HFFc6 (cell line): ENCODE data around the gene SLC13A3. TPM values are rescaled to one million over a fixed set of nuclear protein-coding genes. Genes with fewer than 3 reads are reported as not detected.

Experiments
- DNase-seq: peaks from one replicate; pipeline ENCODE4 v3.0.0-alpha.2; 2018
- H3K27ac Mint-ChIP-seq: 2 replicates; pipeline ENCODE4 v1.8.0; 2020; ENCODE audit warnings: mild to moderate bottlenecking, mixed read lengths
- H3K27me3 Mint-ChIP-seq: 2 replicates; pipeline ENCODE4 v1.8.0; 2021; ENCODE audit warnings: mild to moderate bottlenecking, moderate library complexity, mixed read lengths; ENCODE audit not compliant: insufficient read depth
- H3K36me3 Mint-ChIP-seq: 2 replicates; pipeline ENCODE4 v1.8.0; 2021; ENCODE audit warnings: low read depth, mixed read lengths
- H3K4me1 Mint-ChIP-seq: 2 replicates; pipeline ENCODE4 v1.8.0; 2020; ENCODE audit warnings: low read depth, mixed read lengths
- H3K4me3 Mint-ChIP-seq: 2 replicates; pipeline ENCODE4 v1.8.0; 2020; ENCODE audit warnings: mild to moderate bottlenecking, moderate library complexity, mixed read lengths
- H3K9me3 Mint-ChIP-seq: 2 replicates; pipeline ENCODE4 v1.8.0; 2020; ENCODE audit warnings: mild to moderate bottlenecking, mixed read lengths
- total RNA-seq, 6 experiments: library from RNA; stranded (reverse); fragmentation: NEBNext Ultra II Directional; extraction: Animal tissue kit (Norgen Biotek cat#: 25700); gene quantifications; 2 replicates in 1 of 6; 3 replicates in 5 of 6; pipeline ENCODE4 v1.2.3, GENCODE V29; 2021
- TF ChIP-seq, protein P1 (sequence below): fragments of 200-600 bp; sonication (generic); IDR thresholded peaks from 2 replicates; pipeline ENCODE4 v1.5.0; 2021; ENCODE audit warnings: antibody characterized with exemption, mild to moderate bottlenecking

SLC13A3 gene
- total RNA-seq, 6 experiments from 2014 or later = 2.3 to 3.5 (median 2.7) TPM

- Mint-ChIP-seq H3K27me3 (peaks cover 2% of the 10 kb centered on the region), H3K4me1 (no peaks in the 10 kb centered on the region), H3K27ac (no peak overlapping the region), H3K36me3 (no peaks in the 10 kb centered on the region), H3K4me3 (no peak overlapping the region), H3K9me3 (no peaks in the 10 kb centered on the region)
- TF ChIP-seq, protein P1, sequence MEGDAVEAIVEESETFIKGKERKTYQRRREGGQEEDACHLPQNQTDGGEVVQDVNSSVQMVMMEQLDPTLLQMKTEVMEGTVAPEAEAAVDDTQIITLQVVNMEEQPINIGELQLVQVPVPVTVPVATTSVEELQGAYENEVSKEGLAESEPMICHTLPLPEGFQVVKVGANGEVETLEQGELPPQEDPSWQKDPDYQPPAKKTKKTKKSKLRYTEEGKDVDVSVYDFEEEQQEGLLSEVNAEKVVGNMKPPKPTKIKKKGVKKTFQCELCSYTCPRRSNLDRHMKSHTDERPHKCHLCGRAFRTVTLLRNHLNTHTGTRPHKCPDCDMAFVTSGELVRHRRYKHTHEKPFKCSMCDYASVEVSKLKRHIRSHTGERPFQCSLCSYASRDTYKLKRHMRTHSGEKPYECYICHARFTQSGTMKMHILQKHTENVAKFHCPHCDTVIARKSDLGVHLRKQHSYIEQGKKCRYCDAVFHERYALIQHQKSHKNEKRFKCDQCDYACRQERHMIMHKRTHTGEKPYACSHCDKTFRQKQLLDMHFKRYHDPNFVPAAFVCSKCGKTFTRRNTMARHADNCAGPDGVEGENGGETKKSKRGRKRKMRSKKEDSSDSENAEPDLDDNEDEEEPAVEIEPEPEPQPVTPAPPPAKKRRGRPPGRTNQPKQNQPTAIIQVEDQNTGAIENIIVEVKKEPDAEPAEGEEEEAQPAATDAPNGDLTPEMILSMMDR = peak; percentile 2; the same call in 1 of the 2 replicates
- no peak for DNase-seq
Measured at GRCh38 chr20:46592580-46593362, 58.5 kb downstream of the SLC13A3 start.

GRCh38 chr20:46590443-46590842 is 60.8 kb downstream of the SLC13A3 start:
- Mint-ChIP-seq H3K4me3 (no peak overlapping the region), H3K36me3 (no peaks in the 10 kb centered on the region)

GRCh38 chr20:46588532-46589511 is 62.4 kb downstream of the SLC13A3 start:
- H3K4me3 Mint-ChIP-seq = no peak overlapping the region
- no peak for DNase-seq
- H3K27me3 Mint-ChIP-seq = no peaks in the 10 kb centered on the region; the same call in 1 of the 2 replicates
- no peaks in the 10 kb centered on the region for H3K4me1 Mint-ChIP-seq
- TF ChIP-seq, protein P1 = no peak
- H3K27ac Mint-ChIP-seq = no peak overlapping the region
- no peaks in the 10 kb centered on the region for H3K36me3 Mint-ChIP-seq
- H3K9me3 Mint-ChIP-seq = no peaks in the 10 kb centered on the region

More at GRCh38 chr20:46590443-46590842, 60.8 kb downstream of the SLC13A3 start:
- no peaks in the 10 kb centered on the region for H3K9me3 Mint-ChIP-seq
- no peak for DNase-seq
- TF ChIP-seq, protein P1 = no peak
- H3K27ac Mint-ChIP-seq = no peak overlapping the region
- H3K4me1 Mint-ChIP-seq = no peaks in the 10 kb centered on the region
- H3K27me3 Mint-ChIP-seq = no peaks in the 10 kb centered on the region; the same call in 1 of the 2 replicates

DNA sequence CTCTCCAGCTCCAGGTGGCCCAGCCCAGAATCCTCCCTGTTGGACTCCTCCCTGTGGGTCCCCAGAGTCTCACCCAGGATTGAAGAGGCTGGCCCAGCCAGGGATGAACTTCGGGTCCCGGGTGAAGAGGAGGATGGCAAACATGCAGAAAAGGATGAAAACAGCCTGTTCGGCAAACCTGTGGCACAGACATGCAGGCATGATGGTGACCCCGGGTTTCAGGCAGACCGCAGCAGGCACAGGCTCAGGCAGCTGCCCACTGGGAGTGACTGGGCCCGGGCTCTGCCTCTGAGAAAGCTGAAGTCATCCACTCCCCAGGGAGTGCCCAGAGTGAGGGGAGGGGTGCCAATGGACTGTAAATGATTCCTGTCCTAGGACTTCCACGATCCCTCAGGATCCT is 63.3 kb downstream of the SLC13A3 start:
- TF ChIP-seq, protein P1 = no peak
- no peak overlapping the region for H3K4me3 Mint-ChIP-seq
- peaks cover 5% of the 10 kb centered on the region for H3K27me3 Mint-ChIP-seq
- no peak for DNase-seq
- H3K9me3 Mint-ChIP-seq = no peaks in the 10 kb centered on the region
- no peaks in the 10 kb centered on the region for H3K36me3 Mint-ChIP-seq
- no peak overlapping the region for H3K27ac Mint-ChIP-seq
- no peaks in the 10 kb centered on the region for H3K4me1 Mint-ChIP-seq

GRCh38 chr20:46586724-46587123 is 64.5 kb downstream of the SLC13A3 start:
- H3K36me3 Mint-ChIP-seq = no peaks in the 10 kb centered on the region
- H3K9me3 Mint-ChIP-seq = no peaks in the 10 kb centered on the region
- H3K27ac Mint-ChIP-seq = no peak overlapping the region
- H3K27me3 Mint-ChIP-seq = peaks cover 5% of the 10 kb centered on the region; the same call in 1 of the 2 replicates
- H3K4me1 Mint-ChIP-seq = no peaks in the 10 kb centered on the region
- TF ChIP-seq, protein P1 = no peak
- no peak for DNase-seq
- no peak overlapping the region for H3K4me3 Mint-ChIP-seq
